HG03439 (cell line): Measurements from ENCODE around the gene GRID1.
"Not testable (repeated sequence)": the region's sequence is repeated elsewhere in the genome, so short reads cannot be mapped to it uniquely, and the experiment has no call there.

Experiments used
- ATAC-seq: cut with Tn5 transposase; IDR thresholded peaks from one replicate; pipeline ENCODE4 v1.9.1; 2021; ENCODE audit warnings: mild to moderate bottlenecking, moderate library complexity; ENCODE audit not compliant: unreplicated experiment

Gene GRID1

GRCh38 chr10:86098187-86098881 lies 268.3 kb downstream of the GRID1 start:
- ATAC-seq = no peak

- ATAC-seq = not testable (repeated sequence)
These were observed 271.5 kb downstream of the GRID1 start for GRCh38 chr10:86095061-86095460.

GRCh38 chr10:86092311-86092710 lies 274.3 kb downstream of the GRID1 start:
- not testable (repeated sequence) for ATAC-seq

GRCh38 chr10:86091216-86091615 lies 275.4 kb downstream of the GRID1 start:
- ATAC-seq = no peak

GRCh38 chr10:86090807-86091206 lies 275.8 kb downstream of the GRID1 start:
- ATAC-seq = no peak

- no peak for ATAC-seq
These were observed 278.9 kb downstream of the GRID1 start for GRCh38 chr10:86087716-86088115.

GRCh38 chr10:86086418-86086817 lies 280.2 kb downstream of the GRID1 start:
- ATAC-seq = no peak

- ATAC-seq = no peak
These were observed 280.9 kb downstream of the GRID1 start for GRCh38 chr10:86085686-86086085.

- no peak for ATAC-seq
These were observed 281.5 kb downstream of the GRID1 start for GRCh38 chr10:86085136-86085535.

GRCh38 chr10:86084585-86084984 lies 282.0 kb downstream of the GRID1 start:
- no peak for ATAC-seq

GRCh38 chr10:86083664-86084175 lies 282.9 kb downstream of the GRID1 start:
- ATAC-seq = no peak

GRCh38 chr10:86083206-86083605 lies 283.4 kb downstream of the GRID1 start:
- no peak for ATAC-seq

GRCh38 chr10:86082556-86082955 lies 284.0 kb downstream of the GRID1 start:
- ATAC-seq = no peak

- ATAC-seq = no peak
These were observed 287.5 kb downstream of the GRID1 start for GRCh38 chr10:86079088-86079487.

GRCh38 chr10:86078639-86079035 lies 288.0 kb downstream of the GRID1 start:
- no peak for ATAC-seq

GRCh38 chr10:86077871-86078638 lies 288.5 kb downstream of the GRID1 start:
- ATAC-seq = no peak

GRCh38 chr10:86077271-86077670 lies 289.3 kb downstream of the GRID1 start:
- no peak for ATAC-seq

GRCh38 chr10:86076497-86076896 lies 290.1 kb downstream of the GRID1 start:
- not testable (repeated sequence) for ATAC-seq

GRCh38 chr10:86075512-86075911 lies 291.1 kb downstream of the GRID1 start:
- ATAC-seq = no peak

GRCh38 chr10:86074294-86074693 lies 292.3 kb downstream of the GRID1 start:
- no peak for ATAC-seq

GRCh38 chr10:86073199-86073977 lies 293.2 kb downstream of the GRID1 start:
- ATAC-seq = no peak
